Uterus (tissue), 2 donors: ENCODE data around the gene DOCK1.

Experiments used
- POLR2A ChIP-seq, 2 donors: fragments of 450-650 bp; IDR thresholded peaks; one replicate each; pipeline ENCODE4 v1.6.1; 2016; ENCODE audit warnings: antibody characterized with exemption in 2 of 2, mild to moderate bottlenecking in 1 of 2, moderate library complexity in 1 of 2
- TF ChIP-seq, protein P1 (sequence below), 4 experiments: fragments of 200-600 bp in 2 of 4; fragments of 450-650 bp in 2 of 4; sonication (generic) in 2 of 4; IDR thresholded peaks; one replicate each; pipeline ENCODE4 v1.5.1; 2016 to 2019; ENCODE audit warnings: antibody characterized with exemption in 4 of 4, mild to moderate bottlenecking in 2 of 4, moderate library complexity in 1 of 4

DNA sequence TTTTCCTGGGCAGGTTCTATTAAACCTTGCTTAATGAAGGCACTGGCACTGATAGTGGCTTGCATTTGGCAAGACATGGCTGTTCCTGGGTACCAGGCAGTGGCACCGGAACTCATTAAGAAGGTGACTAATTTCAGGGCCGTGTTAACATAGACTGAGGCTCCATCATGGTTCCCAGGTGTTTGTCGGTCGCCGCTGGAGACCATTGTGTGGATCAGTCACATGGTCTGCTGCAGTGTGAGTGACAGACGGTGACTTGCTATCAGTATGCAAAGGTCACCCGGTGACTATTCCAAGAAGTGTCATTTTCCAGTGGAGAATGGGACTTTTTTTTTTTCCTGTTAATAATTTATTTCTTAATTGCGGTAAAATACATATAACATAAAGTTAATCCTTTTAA lies 184.9 kb downstream of the DOCK1 start:
- TF ChIP-seq, protein P1, sequence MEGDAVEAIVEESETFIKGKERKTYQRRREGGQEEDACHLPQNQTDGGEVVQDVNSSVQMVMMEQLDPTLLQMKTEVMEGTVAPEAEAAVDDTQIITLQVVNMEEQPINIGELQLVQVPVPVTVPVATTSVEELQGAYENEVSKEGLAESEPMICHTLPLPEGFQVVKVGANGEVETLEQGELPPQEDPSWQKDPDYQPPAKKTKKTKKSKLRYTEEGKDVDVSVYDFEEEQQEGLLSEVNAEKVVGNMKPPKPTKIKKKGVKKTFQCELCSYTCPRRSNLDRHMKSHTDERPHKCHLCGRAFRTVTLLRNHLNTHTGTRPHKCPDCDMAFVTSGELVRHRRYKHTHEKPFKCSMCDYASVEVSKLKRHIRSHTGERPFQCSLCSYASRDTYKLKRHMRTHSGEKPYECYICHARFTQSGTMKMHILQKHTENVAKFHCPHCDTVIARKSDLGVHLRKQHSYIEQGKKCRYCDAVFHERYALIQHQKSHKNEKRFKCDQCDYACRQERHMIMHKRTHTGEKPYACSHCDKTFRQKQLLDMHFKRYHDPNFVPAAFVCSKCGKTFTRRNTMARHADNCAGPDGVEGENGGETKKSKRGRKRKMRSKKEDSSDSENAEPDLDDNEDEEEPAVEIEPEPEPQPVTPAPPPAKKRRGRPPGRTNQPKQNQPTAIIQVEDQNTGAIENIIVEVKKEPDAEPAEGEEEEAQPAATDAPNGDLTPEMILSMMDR (IDR thresholded peaks at IDR 0.05) = no peak
- TF ChIP-seq POLR2A (IDR thresholded peaks at IDR 0.05) = no peak
